SK-N-SH (cell line): ENCODE data around the gene TRIM47.
A peak's percentile ranks its signal among the peaks of the same experiment; 100 is the strongest.

ENCODE experiments used
- EZH2phosphoT487 ChIP-seq: fragments of 200-600 bp; sonication (generic); IDR thresholded peaks from 2 replicates; pipeline ENCODE4 v1.6.1; 2017; ENCODE audit warnings: low read depth, mixed run types, mild to moderate bottlenecking, antibody characterized with exemption, moderate library complexity, borderline replicate concordance
- TEAD4 ChIP-seq: IDR thresholded peaks from 2 replicates; pipeline ENCODE4 v1.4.0; 2012; ENCODE audit warnings: mild to moderate bottlenecking, borderline replicate concordance; ENCODE audit not compliant: insufficient read depth
- TF ChIP-seq, protein P1 (sequence below): fragments of 200-600 bp; sonication (generic); IDR thresholded peaks from 2 replicates; pipeline ENCODE4 v1.6.1; 2017; ENCODE audit warnings: antibody characterized with exemption, mild to moderate bottlenecking, moderate library complexity

GRCh38 chr17:75927286-75927922 is 49.0 kb upstream of the TRIM47 start:
- TF ChIP-seq, protein P1, sequence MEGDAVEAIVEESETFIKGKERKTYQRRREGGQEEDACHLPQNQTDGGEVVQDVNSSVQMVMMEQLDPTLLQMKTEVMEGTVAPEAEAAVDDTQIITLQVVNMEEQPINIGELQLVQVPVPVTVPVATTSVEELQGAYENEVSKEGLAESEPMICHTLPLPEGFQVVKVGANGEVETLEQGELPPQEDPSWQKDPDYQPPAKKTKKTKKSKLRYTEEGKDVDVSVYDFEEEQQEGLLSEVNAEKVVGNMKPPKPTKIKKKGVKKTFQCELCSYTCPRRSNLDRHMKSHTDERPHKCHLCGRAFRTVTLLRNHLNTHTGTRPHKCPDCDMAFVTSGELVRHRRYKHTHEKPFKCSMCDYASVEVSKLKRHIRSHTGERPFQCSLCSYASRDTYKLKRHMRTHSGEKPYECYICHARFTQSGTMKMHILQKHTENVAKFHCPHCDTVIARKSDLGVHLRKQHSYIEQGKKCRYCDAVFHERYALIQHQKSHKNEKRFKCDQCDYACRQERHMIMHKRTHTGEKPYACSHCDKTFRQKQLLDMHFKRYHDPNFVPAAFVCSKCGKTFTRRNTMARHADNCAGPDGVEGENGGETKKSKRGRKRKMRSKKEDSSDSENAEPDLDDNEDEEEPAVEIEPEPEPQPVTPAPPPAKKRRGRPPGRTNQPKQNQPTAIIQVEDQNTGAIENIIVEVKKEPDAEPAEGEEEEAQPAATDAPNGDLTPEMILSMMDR, result peak; percentile 46
- TF ChIP-seq TEAD4 (no peak), EZH2phosphoT487 (no peak)
